GM12891 (cell line): ENCODE results near the gene GABRR3.

ENCODE experiments used
- POLR2A ChIP-seq: IDR thresholded peaks from 2 replicates; pipeline ENCODE4 v1.6.1; 2011; ENCODE audit warnings: low read depth, low read length, control low read depth
- POLR2AphosphoS5 ChIP-seq: IDR thresholded peaks from 2 replicates; pipeline ENCODE4 v1.6.1; 2011; ENCODE audit warnings: low read depth, low read length, control low read depth
- SPI1 ChIP-seq: IDR thresholded peaks from 2 replicates; pipeline ENCODE4 v1.6.1; 2011; ENCODE audit warnings: low read depth, low read length, control low read depth
- TAF1 ChIP-seq: IDR thresholded peaks from 2 replicates; pipeline ENCODE4 v1.6.1; 2011; ENCODE audit warnings: low read depth, low read length, control low read depth

- no peak for TF ChIP-seq POLR2A
- no peak for TF ChIP-seq POLR2AphosphoS5
- TF ChIP-seq TAF1: no peak
- peak; percentile 66 for TF ChIP-seq SPI1
These were observed 23.3 kb upstream of the GABRR3 start for GRCh38 chr3:98058244-98058960.
